Measurements from ENCODE around the gene ERGIC3.

DNA sequence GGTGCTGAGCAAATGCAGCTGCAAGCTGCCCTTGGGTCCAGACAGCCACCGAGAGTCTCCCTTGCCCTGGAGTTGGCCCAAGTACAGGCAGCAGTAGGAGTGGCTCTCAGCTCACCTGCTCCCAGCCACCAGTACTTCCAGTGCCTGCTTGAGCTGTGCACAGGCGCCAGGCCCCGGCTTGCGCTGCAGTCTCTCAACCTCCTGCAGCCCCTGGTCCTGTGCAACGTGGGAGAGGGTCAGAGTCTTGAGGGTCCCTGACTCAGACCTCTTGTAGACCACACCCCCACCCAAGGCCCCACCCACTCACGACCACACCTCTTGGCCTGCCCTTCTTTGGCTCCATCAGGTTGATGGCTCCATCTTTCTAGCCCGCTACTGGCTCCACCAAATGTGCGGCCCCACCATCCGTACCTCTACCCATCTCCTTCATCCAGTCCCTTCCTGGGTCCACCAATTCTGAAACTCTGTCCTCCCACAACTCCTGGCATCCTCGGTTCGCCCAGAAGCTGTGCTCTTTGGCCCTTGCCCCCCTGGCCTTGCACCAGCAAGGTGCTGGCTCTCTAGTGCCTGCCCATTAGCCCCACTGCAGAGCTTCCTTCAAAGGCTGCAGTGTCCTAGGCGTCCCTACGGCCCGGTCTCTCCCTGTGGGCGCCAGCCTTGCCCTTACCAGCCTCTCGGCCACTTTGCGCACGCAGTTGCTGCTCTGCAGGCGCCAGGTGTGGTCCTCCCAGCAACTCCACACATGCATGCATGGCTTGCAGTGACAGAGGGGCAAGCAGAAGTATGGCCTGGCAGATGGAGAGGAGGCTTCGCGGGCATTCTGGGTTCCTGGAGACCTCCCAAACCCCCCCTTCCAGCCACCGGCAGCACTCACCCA is 57.3 kb downstream of the ERGIC3 start:
- TF ChIP-seq, protein P1, sequence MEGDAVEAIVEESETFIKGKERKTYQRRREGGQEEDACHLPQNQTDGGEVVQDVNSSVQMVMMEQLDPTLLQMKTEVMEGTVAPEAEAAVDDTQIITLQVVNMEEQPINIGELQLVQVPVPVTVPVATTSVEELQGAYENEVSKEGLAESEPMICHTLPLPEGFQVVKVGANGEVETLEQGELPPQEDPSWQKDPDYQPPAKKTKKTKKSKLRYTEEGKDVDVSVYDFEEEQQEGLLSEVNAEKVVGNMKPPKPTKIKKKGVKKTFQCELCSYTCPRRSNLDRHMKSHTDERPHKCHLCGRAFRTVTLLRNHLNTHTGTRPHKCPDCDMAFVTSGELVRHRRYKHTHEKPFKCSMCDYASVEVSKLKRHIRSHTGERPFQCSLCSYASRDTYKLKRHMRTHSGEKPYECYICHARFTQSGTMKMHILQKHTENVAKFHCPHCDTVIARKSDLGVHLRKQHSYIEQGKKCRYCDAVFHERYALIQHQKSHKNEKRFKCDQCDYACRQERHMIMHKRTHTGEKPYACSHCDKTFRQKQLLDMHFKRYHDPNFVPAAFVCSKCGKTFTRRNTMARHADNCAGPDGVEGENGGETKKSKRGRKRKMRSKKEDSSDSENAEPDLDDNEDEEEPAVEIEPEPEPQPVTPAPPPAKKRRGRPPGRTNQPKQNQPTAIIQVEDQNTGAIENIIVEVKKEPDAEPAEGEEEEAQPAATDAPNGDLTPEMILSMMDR (IDR thresholded peaks at IDR 0.05), result no peak
- TF ChIP-seq EZH2 (IDR thresholded peaks at IDR 0.05; ENCODE audit: borderline replicate concordance, insufficient read depth, low read depth, low read length, poor library complexity, severe bottlenecking), result no peak
